ENCODE results near the gene C6orf120.

C6orf120 gene

DNA sequence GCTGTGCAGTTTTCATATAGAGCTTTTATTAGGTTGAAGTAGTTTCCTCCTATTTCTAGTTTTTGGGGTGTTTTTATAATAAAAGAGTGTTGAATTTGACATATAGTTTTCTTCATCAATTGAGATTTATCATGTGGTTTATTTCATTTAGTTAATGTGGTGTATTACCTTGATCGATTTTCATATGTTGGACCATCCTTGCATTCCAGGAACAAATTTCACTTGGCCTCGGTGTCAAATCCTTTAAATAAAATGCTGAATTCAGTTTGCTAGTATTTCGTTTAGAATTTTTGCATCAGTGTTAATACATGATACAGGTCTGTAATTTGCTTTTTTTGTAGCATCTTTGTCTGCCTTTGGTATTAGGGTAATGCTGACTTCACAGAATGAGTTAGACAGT lies 43.5 kb downstream of the C6orf120 start:
- Histone ChIP-seq H3K9ac (no peak overlapping the region), H3K79me2 (ENCODE audit: insufficient read depth, low read depth) (peaks cover 8% of the 10 kb centered on the region; the same call in 1 of the 2 replicates), H3K27ac (no peak overlapping the region), H3K36me3 (ENCODE audit: insufficient read depth) (no peaks in the 10 kb centered on the region), H4K20me1 (ENCODE audit: insufficient read depth) (no peaks in the 10 kb centered on the region), H2AFZ (ENCODE audit: low read depth) (no peak overlapping the region), H3K4me2 (no peak overlapping the region), H3K4me1 (ENCODE audit: low read depth, poor library complexity, severe bottlenecking) (peaks cover 6% of the 10 kb centered on the region), H3K4me3 (IDR thresholded peaks at IDR 0.05; ENCODE audit: insufficient read depth, low read depth, low read length) (no peak overlapping the region), H3K27me3 (ENCODE audit: insufficient read depth, low read depth) (no peaks in the 10 kb centered on the region)
- TF ChIP-seq, protein P1, sequence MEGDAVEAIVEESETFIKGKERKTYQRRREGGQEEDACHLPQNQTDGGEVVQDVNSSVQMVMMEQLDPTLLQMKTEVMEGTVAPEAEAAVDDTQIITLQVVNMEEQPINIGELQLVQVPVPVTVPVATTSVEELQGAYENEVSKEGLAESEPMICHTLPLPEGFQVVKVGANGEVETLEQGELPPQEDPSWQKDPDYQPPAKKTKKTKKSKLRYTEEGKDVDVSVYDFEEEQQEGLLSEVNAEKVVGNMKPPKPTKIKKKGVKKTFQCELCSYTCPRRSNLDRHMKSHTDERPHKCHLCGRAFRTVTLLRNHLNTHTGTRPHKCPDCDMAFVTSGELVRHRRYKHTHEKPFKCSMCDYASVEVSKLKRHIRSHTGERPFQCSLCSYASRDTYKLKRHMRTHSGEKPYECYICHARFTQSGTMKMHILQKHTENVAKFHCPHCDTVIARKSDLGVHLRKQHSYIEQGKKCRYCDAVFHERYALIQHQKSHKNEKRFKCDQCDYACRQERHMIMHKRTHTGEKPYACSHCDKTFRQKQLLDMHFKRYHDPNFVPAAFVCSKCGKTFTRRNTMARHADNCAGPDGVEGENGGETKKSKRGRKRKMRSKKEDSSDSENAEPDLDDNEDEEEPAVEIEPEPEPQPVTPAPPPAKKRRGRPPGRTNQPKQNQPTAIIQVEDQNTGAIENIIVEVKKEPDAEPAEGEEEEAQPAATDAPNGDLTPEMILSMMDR (conservative IDR thresholded peaks at IDR 0.05; ENCODE audit: low read depth, low read length), result no peak

- no peak overlapping the region for H3K4me2 ChIP-seq
- no peak overlapping the region for H3K27ac ChIP-seq
- TF ChIP-seq, protein P1 (conservative IDR thresholded peaks at IDR 0.05; ENCODE audit: low read depth, low read length), result no peak
- peaks cover 8% of the 10 kb centered on the region for H3K4me1 ChIP-seq (ENCODE audit: low read depth, poor library complexity, severe bottlenecking)
- no peaks in the 10 kb centered on the region for H3K36me3 ChIP-seq (ENCODE audit: insufficient read depth)
- H2AFZ ChIP-seq (ENCODE audit: low read depth), result no peak overlapping the region
- H3K27me3 ChIP-seq (ENCODE audit: insufficient read depth, low read depth), result no peaks in the 10 kb centered on the region
- peaks cover 16% of the 10 kb centered on the region; the same call in 1 of the 2 replicates for H3K79me2 ChIP-seq (ENCODE audit: insufficient read depth, low read depth)
- H3K9ac ChIP-seq, result no peak overlapping the region
- H4K20me1 ChIP-seq (ENCODE audit: insufficient read depth), result no peaks in the 10 kb centered on the region
- no peak overlapping the region for H3K4me3 ChIP-seq (IDR thresholded peaks at IDR 0.05; ENCODE audit: insufficient read depth, low read depth, low read length)
These were observed 44.6 kb downstream of the C6orf120 start for GRCh38 chr6:169746556-169746955.

- Histone ChIP-seq H3K4me2 (peak within 1 kb of the TSS; percentile 98), H3K79me2 (ENCODE audit: insufficient read depth, low read depth) (peaks cover 16% of the 10 kb centered on the region; the same call in 1 of the 2 replicates), H3K36me3 (ENCODE audit: insufficient read depth) (no peaks in the 10 kb centered on the region), H3K4me1 (ENCODE audit: low read depth, poor library complexity, severe bottlenecking) (peaks cover 8% of the 10 kb centered on the region), H3K27me3 (ENCODE audit: insufficient read depth, low read depth) (no peaks in the 10 kb centered on the region), H3K27ac (peak within 1 kb of the TSS; percentile 88), H2AFZ (ENCODE audit: low read depth) (peak within 1 kb of the TSS; percentile 60), H3K9ac (peak within 1 kb of the TSS; percentile 95), H4K20me1 (ENCODE audit: insufficient read depth) (no peaks in the 10 kb centered on the region), H3K4me3 (IDR thresholded peaks at IDR 0.05; ENCODE audit: insufficient read depth, low read depth, low read length) (no peak within 1 kb of the TSS)
- TF ChIP-seq, protein P1 (conservative IDR thresholded peaks at IDR 0.05; ENCODE audit: low read depth, low read length), result no peak
These were observed 49.5 kb downstream of the C6orf120 start, which contains the start of the genes DYNLT2 and ERMARD for GRCh38 chr6:169751242-169752073. Gene DYNLT2, minus strand, starts transcription at chr6:169751572. Its CDS starts 114 bp downstream, at chr6:169751458. Gene ERMARD, plus strand, starts transcription at chr6:169751622. Its CDS starts 36 bp downstream, at chr6:169751658.

GRCh38 chr6:169752074-169752623 lies 50.2 kb downstream of the C6orf120 start:
- Histone ChIP-seq H3K4me1 (ENCODE audit: low read depth, poor library complexity, severe bottlenecking) (peaks cover 8% of the 10 kb centered on the region), H3K27ac (peak overlapping the region; percentile 88), H4K20me1 (ENCODE audit: insufficient read depth) (no peaks in the 10 kb centered on the region), H3K4me3 (IDR thresholded peaks at IDR 0.05; ENCODE audit: insufficient read depth, low read depth, low read length) (no peak overlapping the region), H3K79me2 (ENCODE audit: insufficient read depth, low read depth) (peaks cover 16% of the 10 kb centered on the region; the same call in 1 of the 2 replicates), H3K36me3 (ENCODE audit: insufficient read depth) (no peaks in the 10 kb centered on the region), H3K9ac (peak overlapping the region; percentile 95), H2AFZ (ENCODE audit: low read depth) (peak overlapping the region; percentile 60), H3K4me2 (peak overlapping the region; percentile 59), H3K27me3 (ENCODE audit: insufficient read depth, low read depth) (no peaks in the 10 kb centered on the region)
- TF ChIP-seq, protein P1 (conservative IDR thresholded peaks at IDR 0.05; ENCODE audit: low read depth, low read length), result no peak

Data from KMS-11 (cell line).